HG03103 (cell line): ENCODE data around the gene NFIC.
"Not testable (repeated sequence)": the region's sequence is repeated elsewhere in the genome, so short reads cannot be mapped to it uniquely, and the experiment has no call there.

Source experiments
- ATAC-seq: cut with Tn5 transposase; IDR thresholded peaks from one replicate; pipeline ENCODE4 v1.9.1; 2021; ENCODE audit warnings: low read depth; ENCODE audit not compliant: unreplicated experiment

NFIC gene

GRCh38 chr19:3444695-3445234 lies 78.4 kb downstream of the NFIC start:
- ATAC-seq: no peak

- ATAC-seq: not testable (repeated sequence)
Measured at GRCh38 chr19:3446657-3447056, 80.3 kb downstream of the NFIC start.

GRCh38 chr19:3448616-3449334 lies 82.4 kb downstream of the NFIC start:
- no peak for ATAC-seq

GRCh38 chr19:3450796-3451411 lies 84.5 kb downstream of the NFIC start:
- ATAC-seq: no peak

GRCh38 chr19:3451451-3451866 lies 85.1 kb downstream of the NFIC start:
- ATAC-seq: no peak

GRCh38 chr19:3452171-3452941 lies 86.0 kb downstream of the NFIC start:
- ATAC-seq: no peak

- ATAC-seq: not testable (repeated sequence)
Measured at GRCh38 chr19:3452942-3453214, 86.5 kb downstream of the NFIC start.

- no peak for ATAC-seq
Measured at GRCh38 chr19:3453840-3454239, 87.5 kb downstream of the NFIC start.

GRCh38 chr19:3454656-3455392 lies 88.4 kb downstream of the NFIC start:
- ATAC-seq: no peak

GRCh38 chr19:3455393-3455955 lies 89.1 kb downstream of the NFIC start:
- ATAC-seq: no peak

- ATAC-seq: no peak
Measured at GRCh38 chr19:3455960-3456601, 89.7 kb downstream of the NFIC start.

GRCh38 chr19:3456925-3457527 lies 90.6 kb downstream of the NFIC start:
- no peak for ATAC-seq

- ATAC-seq: no peak
Measured at GRCh38 chr19:3457528-3458228, 91.3 kb downstream of the NFIC start.

- ATAC-seq: no peak
Measured at GRCh38 chr19:3458229-3459088, 92.1 kb downstream of the NFIC start.

- ATAC-seq: no peak
Measured at GRCh38 chr19:3459089-3459881, 92.9 kb downstream of the NFIC start.

GRCh38 chr19:3459965-3460582 lies 93.7 kb downstream of the NFIC start:
- ATAC-seq: no peak
